ENCODE data around the gene AKAP6.

- TF ChIP-seq USF2 (IDR thresholded peaks at IDR 0.05; ENCODE audit: low read length) (no peak), CTCF (IDR thresholded peaks at IDR 0.05; ENCODE audit: control extremely low read depth in 1 of 3, insufficient read depth in 1 of 3, low read depth in 1 of 3, low read length in 3 of 3) (no peak), POLR2A (IDR thresholded peaks at IDR 0.05; ENCODE audit: control extremely low read depth in 1 of 2, low read depth in 2 of 2, low read length in 2 of 2) (no peak), CEBPB (IDR thresholded peaks at IDR 0.05; ENCODE audit: low read depth, low read length) (no peak), GABPA (IDR thresholded peaks at IDR 0.05; ENCODE audit: borderline replicate concordance, insufficient read depth, low read length) (no peak), EZH2 (IDR thresholded peaks at IDR 0.05; ENCODE audit: low read depth, low read length, severe bottlenecking) (no peak), YY1 (IDR thresholded peaks at IDR 0.05; ENCODE audit: low read depth, low read length) (no peak), POLR2AphosphoS5 (IDR thresholded peaks at IDR 0.05; ENCODE audit: low read depth, low read length) (no peak), ATF2 (IDR thresholded peaks at IDR 0.05; ENCODE audit: low read length) (no peak), SP1 (IDR thresholded peaks at IDR 0.05; ENCODE audit: low read depth, low read length) (no peak)
These were observed 151.2 kb downstream of the AKAP6 start for GRCh38 chr14:32480337-32480736.
